ENCODE data around the gene NOTCH3. TPM values are rescaled to one million over a fixed set of nuclear protein-coding genes. Genes with fewer than 3 reads are reported as not detected.

Gene NOTCH3
- total and polyA plus RNA-seq, 4 donors = 0.49 to 3.7 (median 2.9) TPM

DNA sequence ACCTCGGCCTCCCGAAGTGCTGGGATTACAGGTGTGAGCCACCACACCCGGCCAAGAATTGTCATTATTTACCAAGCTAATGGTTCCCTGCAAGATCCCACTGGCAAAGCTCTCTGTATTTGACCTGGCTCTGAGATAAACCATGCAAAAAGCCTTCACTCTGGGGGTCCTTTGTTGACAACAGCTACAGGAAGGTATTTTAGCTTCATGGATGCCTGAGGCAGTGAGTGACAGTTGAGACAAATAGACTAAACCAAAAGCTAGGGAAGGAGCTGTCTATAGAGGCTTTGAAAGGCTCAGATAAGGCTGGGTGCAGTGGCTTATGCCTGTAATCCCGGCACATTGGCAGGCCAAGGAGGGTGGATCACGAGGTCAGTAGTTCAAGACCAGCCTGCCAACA is 45.5 kb downstream of the NOTCH3 start:
- Histone ChIP-seq H3K4me3 (ENCODE audit: low read depth in 1 of 3, low read length in 3 of 3) (no peak overlapping the region), H3K36me3 (ENCODE audit: control insufficient read depth in 4 of 4, insufficient read depth in 3 of 4, low read depth in 1 of 4, low read length in 3 of 4) (no peaks in the 10 kb centered on the region), H3K27ac (ENCODE audit: low read depth in 1 of 2, low read length in 2 of 2) (no peak overlapping the region), H3K4me1 (ENCODE audit: control insufficient read depth in 4 of 4, insufficient read depth in 4 of 4, low read length in 3 of 4) (no peaks in the 10 kb centered on the region), H3K27me3 (ENCODE audit: control insufficient read depth in 4 of 4, insufficient read depth in 4 of 4, low read length in 3 of 4) (peaks cover 0 to 2% (median 0%) of the 10 kb centered on the region in 4 donors), H3K9me3 (ENCODE audit: control insufficient read depth in 4 of 4, low read length in 3 of 4) (peaks cover 0 to 8% (median 3%) of the 10 kb centered on the region in 4 donors), H3K9ac (ENCODE audit: low read depth in 1 of 2, low read length in 2 of 2) (no peak overlapping the region)
- DNase-seq (ENCODE audit: low spot score) = no peak
- WGBS = 84% methylated on average over 5 of the region's 5 CpGs
- no peak for TF ChIP-seq TAF1 (conservative IDR thresholded peaks at IDR 0.05)
- TF ChIP-seq, protein P1, sequence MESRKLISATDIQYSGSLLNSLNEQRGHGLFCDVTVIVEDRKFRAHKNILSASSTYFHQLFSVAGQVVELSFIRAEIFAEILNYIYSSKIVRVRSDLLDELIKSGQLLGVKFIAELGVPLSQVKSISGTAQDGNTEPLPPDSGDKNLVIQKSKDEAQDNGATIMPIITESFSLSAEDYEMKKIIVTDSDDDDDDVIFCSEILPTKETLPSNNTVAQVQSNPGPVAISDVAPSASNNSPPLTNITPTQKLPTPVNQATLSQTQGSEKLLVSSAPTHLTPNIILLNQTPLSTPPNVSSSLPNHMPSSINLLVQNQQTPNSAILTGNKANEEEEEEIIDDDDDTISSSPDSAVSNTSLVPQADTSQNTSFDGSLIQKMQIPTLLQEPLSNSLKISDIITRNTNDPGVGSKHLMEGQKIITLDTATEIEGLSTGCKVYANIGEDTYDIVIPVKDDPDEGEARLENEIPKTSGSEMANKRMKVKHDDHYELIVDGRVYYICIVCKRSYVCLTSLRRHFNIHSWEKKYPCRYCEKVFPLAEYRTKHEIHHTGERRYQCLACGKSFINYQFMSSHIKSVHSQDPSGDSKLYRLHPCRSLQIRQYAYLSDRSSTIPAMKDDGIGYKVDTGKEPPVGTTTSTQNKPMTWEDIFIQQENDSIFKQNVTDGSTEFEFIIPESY (IDR thresholded peaks at IDR 0.05) = no peak
- TF ChIP-seq GABPA (IDR thresholded peaks at IDR 0.05 in 1 of 2, conservative IDR thresholded peaks at IDR 0.05 in 1 of 2) = no peak
- TF ChIP-seq FOXA2 (IDR thresholded peaks at IDR 0.05) = no peak
- no peak for TF ChIP-seq HNF4G (IDR thresholded peaks at IDR 0.05)
- no peak for TF ChIP-seq FOXA1 (IDR thresholded peaks at IDR 0.05)
- no peak for TF ChIP-seq SP1 (IDR thresholded peaks at IDR 0.05)
- TF ChIP-seq, protein P2, sequence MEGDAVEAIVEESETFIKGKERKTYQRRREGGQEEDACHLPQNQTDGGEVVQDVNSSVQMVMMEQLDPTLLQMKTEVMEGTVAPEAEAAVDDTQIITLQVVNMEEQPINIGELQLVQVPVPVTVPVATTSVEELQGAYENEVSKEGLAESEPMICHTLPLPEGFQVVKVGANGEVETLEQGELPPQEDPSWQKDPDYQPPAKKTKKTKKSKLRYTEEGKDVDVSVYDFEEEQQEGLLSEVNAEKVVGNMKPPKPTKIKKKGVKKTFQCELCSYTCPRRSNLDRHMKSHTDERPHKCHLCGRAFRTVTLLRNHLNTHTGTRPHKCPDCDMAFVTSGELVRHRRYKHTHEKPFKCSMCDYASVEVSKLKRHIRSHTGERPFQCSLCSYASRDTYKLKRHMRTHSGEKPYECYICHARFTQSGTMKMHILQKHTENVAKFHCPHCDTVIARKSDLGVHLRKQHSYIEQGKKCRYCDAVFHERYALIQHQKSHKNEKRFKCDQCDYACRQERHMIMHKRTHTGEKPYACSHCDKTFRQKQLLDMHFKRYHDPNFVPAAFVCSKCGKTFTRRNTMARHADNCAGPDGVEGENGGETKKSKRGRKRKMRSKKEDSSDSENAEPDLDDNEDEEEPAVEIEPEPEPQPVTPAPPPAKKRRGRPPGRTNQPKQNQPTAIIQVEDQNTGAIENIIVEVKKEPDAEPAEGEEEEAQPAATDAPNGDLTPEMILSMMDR (IDR thresholded peaks at IDR 0.05; ENCODE audit: low read depth, low read length, missing input control) = no peak
- no peak for TF ChIP-seq NR2F2 (IDR thresholded peaks at IDR 0.05)
- TF ChIP-seq, protein P3, sequence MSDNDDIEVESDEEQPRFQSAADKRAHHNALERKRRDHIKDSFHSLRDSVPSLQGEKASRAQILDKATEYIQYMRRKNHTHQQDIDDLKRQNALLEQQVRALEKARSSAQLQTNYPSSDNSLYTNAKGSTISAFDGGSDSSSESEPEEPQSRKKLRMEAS (IDR thresholded peaks at IDR 0.05) = no peak
- TF ChIP-seq RAD21 (IDR thresholded peaks at IDR 0.05) = no peak
- no peak for TF ChIP-seq HNF4A (conservative IDR thresholded peaks at IDR 0.05)
- TF ChIP-seq EGR1 (IDR thresholded peaks at IDR 0.05; ENCODE audit: low read depth in 2 of 2) = no peak
- no peak for TF ChIP-seq YY1 (IDR thresholded peaks at IDR 0.05)
- no peak for TF ChIP-seq RXRA (IDR thresholded peaks at IDR 0.05)

DNA sequence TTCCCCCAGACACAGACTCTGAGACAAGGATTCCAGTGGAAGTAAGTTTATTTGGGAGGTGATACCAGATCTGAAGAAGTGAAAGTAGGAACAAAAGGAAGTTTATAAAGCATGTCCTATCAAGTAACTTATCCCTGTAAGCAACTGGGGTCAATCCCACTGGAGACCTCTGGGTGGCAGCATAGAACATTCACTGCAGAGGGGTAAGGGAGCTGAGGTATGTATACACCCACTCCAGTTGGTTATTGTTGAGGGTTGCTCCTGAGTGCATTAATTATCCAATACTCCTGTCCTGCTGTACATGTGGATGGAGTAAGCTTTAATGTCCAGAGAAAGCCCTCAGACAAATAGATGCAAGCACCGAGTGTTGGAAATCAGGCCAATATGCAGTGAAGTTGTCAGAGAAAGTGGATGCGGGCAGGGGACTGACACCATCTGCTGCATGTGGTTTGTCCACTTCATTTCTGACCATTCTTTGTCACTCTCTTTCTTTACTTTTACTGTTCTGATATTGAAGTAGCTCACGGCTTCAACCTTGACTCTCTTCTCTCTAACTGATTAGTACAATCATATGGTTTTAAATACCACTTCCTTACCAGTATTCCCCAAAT is 46.7 kb downstream of the NOTCH3 start:
- no peak for DNase-seq (ENCODE audit: low spot score)
- 95% methylated on average over 3 of the region's 3 CpGs for whole genome bisulfite sequencing
- no peak overlapping the region for H3K9ac ChIP-seq (ENCODE audit: low read depth in 1 of 2, low read length in 2 of 2)
- H3K4me1 ChIP-seq (ENCODE audit: control insufficient read depth in 4 of 4, insufficient read depth in 4 of 4, low read length in 3 of 4) = no peaks in the 10 kb centered on the region
- H3K36me3 ChIP-seq (ENCODE audit: control insufficient read depth in 4 of 4, insufficient read depth in 3 of 4, low read depth in 1 of 4, low read length in 3 of 4) = no peaks in the 10 kb centered on the region
- H3K9me3 ChIP-seq (ENCODE audit: control insufficient read depth in 4 of 4, low read length in 3 of 4) = peaks cover 0 to 8% (median 2%) of the 10 kb centered on the region in 4 donors
- H3K27ac ChIP-seq (ENCODE audit: low read depth in 1 of 2, low read length in 2 of 2) = no peak overlapping the region
- H3K4me3 ChIP-seq (ENCODE audit: low read depth in 1 of 3, low read length in 3 of 3) = no peak overlapping the region
- H3K27me3 ChIP-seq (ENCODE audit: control insufficient read depth in 4 of 4, insufficient read depth in 4 of 4, low read length in 3 of 4) = peaks cover 0 to 2% (median 0%) of the 10 kb centered on the region in 4 donors
- TF ChIP-seq RAD21 (IDR thresholded peaks at IDR 0.05) (peak; percentile 46 to 64), JUND (IDR thresholded peaks at IDR 0.05) (no peak)
- TF ChIP-seq, protein P2 (IDR thresholded peaks at IDR 0.05; ENCODE audit: low read depth, low read length, missing input control) = peak; percentile 51

Data from liver (tissue), 9 donors.